Measurements from ENCODE around the gene SIM2.

DNA sequence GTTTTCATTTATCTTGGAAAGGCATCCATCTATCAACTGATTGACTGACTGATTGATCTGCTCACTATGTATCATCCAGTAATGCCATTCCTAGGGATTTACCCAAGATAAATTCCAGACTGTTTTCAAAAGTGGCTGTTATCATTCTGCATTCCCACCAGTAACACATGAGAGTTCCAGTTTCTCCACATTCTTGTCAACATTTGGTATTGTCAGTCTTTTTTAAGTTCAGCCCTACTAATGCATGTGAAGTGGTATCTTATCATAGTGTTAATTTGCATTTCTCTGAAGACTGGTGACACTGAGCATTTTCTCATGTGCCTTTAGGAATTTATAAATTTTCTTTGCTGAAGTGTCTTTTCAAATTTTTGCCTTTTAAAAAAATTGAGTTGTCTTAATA is 99.6 kb downstream of the SIM2 start:
- TF ChIP-seq, protein P1, sequence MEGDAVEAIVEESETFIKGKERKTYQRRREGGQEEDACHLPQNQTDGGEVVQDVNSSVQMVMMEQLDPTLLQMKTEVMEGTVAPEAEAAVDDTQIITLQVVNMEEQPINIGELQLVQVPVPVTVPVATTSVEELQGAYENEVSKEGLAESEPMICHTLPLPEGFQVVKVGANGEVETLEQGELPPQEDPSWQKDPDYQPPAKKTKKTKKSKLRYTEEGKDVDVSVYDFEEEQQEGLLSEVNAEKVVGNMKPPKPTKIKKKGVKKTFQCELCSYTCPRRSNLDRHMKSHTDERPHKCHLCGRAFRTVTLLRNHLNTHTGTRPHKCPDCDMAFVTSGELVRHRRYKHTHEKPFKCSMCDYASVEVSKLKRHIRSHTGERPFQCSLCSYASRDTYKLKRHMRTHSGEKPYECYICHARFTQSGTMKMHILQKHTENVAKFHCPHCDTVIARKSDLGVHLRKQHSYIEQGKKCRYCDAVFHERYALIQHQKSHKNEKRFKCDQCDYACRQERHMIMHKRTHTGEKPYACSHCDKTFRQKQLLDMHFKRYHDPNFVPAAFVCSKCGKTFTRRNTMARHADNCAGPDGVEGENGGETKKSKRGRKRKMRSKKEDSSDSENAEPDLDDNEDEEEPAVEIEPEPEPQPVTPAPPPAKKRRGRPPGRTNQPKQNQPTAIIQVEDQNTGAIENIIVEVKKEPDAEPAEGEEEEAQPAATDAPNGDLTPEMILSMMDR (conservative IDR thresholded peaks at IDR 0.05 in 1 of 2, IDR thresholded peaks at IDR 0.05 in 1 of 2; ENCODE audit: extremely low read depth in 1 of 2, insufficient read depth in 1 of 2, low read depth in 1 of 2, low read length in 2 of 2) = no peak
- TF ChIP-seq EZH2 (IDR thresholded peaks at IDR 0.05; ENCODE audit: borderline replicate concordance, low read length) = no peak
